Astrocyte of the spinal cord (primary cell): Measurements from ENCODE around the gene ACVR1C.

Experiments
- DNase-seq: peaks from one replicate; pipeline ENCODE4 v3.0.0; 2011; ENCODE audit warnings: low read depth, low spot score
- H3K4me3 ChIP-seq: 2 replicates; pipeline ENCODE4 v1.5.1; 2011; ENCODE audit warnings: low read depth, mild to moderate bottlenecking, low read length, moderate library complexity
- CTCF ChIP-seq: IDR thresholded peaks from 2 replicates; pipeline ENCODE4 v1.5.1; 2012; ENCODE audit warnings: low read depth, mild to moderate bottlenecking, low read length, inconsistent platforms
- in situ Hi-C: cut with HindIII; loops from 2 replicates; pipeline ENCODE4 v1.10.0; 2017; ENCODE audit warnings: low sequenced_read_pairs

The ACVR1C gene

GRCh38 chr2:157559890-157560289, 68.8 kb downstream of the ACVR1C start:
- TF ChIP-seq CTCF = no peak

DNA sequence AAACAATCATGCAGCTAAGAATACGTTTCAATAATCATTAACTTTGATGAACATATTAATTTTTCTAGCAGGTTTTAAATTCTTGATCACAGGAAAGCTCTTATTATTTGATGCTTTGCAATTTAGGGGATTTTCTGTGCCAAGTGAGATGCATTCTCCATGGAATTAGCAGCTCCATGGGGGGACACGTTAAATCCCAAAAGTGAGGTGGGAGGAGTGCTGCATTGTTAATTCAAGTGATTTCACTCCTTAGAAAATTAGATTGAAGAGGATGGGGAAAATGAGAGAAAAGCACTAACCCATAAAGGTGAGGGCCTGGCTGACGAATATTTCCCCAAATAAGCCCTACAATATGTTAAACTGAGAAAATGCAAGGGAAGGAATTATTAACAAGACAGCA, 69.2 kb downstream of the ACVR1C start:
- DNase-seq = no peak
- in situ Hi-C loops = no loop called here
- no peak overlapping the region for H3K4me3 ChIP-seq
- TF ChIP-seq CTCF = no peak

More at GRCh38 chr2:157559890-157560289, 68.8 kb downstream of the ACVR1C start:
- in situ Hi-C loops = no loop called here
- no peak overlapping the region for H3K4me3 ChIP-seq
- DNase-seq = no peak

GRCh38 chr2:157559061-157559460, 69.6 kb downstream of the ACVR1C start:
- in situ Hi-C loops = no loop called here
- DNase-seq = peak; percentile 39
- TF ChIP-seq CTCF = no peak
- H3K4me3 ChIP-seq = no peak overlapping the region

GRCh38 chr2:157557770-157558169, 70.9 kb downstream of the ACVR1C start:
- H3K4me3 ChIP-seq = no peak overlapping the region
- in situ Hi-C loops = no loop called here
- DNase-seq = no peak
- TF ChIP-seq CTCF = no peak

DNA sequence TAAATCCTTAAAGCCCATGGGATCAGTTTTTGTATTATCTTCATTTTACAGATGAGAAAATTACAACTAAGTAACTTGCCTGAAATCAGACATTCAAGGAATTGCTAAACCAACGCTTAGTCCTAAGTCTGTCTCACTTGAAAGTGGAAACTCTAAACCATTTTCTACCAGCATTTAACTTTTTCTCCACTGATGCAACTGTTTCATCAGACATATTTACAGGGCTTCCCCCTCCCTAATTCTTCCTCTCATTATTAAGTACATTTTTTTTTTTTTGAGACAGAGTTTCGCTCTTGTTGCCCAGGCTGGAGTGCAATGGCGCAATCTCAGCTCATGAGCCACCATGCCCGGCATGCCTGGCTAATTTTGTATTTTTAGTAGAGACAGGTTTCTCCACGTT, 88.6 kb downstream of the ACVR1C start:
- DNase-seq = no peak
- in situ Hi-C loops = no loop called here
- H3K4me3 ChIP-seq = no peak overlapping the region
- no peak for TF ChIP-seq CTCF

DNA sequence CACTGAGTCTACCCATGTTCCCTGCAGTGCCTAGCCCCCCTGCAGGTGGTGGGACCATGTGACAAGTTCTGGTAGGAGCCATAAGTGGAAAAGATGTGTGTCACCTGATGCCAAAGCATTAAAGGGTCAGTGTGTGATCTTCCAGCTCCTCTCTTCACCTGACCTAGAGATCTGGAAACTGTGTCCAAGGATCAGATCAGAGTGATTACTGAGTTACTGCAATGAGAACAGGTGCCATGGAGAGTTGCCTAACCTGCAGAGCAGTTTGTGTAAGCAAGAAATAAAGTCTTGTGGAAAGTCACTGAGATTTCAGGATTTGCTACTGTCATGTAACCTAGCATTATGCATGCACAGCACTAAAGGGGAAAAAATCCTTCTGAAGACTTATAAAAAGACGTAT, 90.6 kb downstream of the ACVR1C start:
- H3K4me3 ChIP-seq = no peak overlapping the region
- DNase-seq = no peak
- TF ChIP-seq CTCF = no peak
- in situ Hi-C loops = no loop called here

- no peak for TF ChIP-seq CTCF
- in situ Hi-C loops = no loop called here
- DNase-seq = no peak
- H3K4me3 ChIP-seq = no peak overlapping the region
Measured at GRCh38 chr2:157536815-157537214, 91.8 kb downstream of the ACVR1C start.
